ENCODE data around the gene DEAF1. TPM values are rescaled to one million over a fixed set of nuclear protein-coding genes. Genes with fewer than 3 reads are reported as not detected.

Gene DEAF1
- total and polyA plus RNA-seq, 2 of the 13 experiments (the other 11 are each of a cell fraction or from before 2014, with no cell fraction given), result 22.3 to 29.6 TPM

DNA sequence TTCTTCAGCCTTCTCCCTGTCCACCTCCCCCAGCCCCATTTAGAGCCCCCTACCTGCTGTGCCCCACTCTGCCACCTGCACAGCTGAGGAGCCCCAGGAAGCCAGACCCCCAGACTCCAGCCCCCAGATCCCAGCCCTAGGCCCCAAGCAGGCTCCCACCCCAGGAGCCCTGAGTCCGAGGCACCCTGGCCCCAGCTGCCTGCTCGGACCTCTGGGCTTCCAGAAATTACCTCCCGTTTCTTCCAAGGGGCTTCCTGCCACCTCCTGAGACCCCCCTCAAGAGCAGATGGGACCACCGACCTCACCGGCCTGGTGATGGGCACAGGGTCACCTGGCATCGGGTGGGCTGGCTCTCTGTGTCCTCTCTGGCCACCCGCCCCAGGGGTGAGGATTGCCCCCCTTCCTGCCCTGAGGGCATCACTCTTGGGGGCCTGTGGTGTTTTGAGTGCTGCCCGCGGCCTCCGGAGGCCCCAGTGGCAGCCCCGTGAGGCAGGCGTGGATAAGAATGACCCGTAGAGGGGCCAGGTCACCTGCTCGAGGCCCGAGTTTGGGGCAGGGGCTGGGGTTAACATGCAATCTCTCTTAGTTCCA, 34.0 kb upstream of the DEAF1 start (continued):
- TF ChIP-seq, protein P1, sequence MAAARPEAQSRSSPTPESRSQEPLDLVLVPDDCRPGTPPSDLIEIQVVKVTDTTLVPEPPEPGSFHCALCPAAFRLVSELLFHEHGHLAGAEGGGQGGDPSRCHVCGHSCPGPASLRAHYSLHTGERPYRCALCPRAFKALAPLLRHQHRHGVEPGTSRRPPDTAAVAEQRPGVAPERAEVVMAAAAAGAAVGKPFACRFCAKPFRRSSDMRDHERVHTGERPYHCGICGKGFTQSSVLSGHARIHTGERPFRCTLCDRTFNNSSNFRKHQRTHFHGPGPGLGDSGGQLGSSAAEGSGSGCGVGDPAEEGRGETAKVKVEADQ (CRISPR knock-in tag; IDR thresholded peaks at IDR 0.05; ENCODE audit: borderline replicate concordance), result peak; percentile 11; the same call in 1 of the 2 replicates
- no peak; the same call in 1 of the 2 replicates for TF ChIP-seq NR2F6 (IDR thresholded peaks at IDR 0.05)
- TF ChIP-seq NR2F6 (CRISPR knock-in tag; IDR thresholded peaks at IDR 0.05), result peak; percentile 9; the same call in 1 of the 2 replicates
- TF ChIP-seq, protein P2, sequence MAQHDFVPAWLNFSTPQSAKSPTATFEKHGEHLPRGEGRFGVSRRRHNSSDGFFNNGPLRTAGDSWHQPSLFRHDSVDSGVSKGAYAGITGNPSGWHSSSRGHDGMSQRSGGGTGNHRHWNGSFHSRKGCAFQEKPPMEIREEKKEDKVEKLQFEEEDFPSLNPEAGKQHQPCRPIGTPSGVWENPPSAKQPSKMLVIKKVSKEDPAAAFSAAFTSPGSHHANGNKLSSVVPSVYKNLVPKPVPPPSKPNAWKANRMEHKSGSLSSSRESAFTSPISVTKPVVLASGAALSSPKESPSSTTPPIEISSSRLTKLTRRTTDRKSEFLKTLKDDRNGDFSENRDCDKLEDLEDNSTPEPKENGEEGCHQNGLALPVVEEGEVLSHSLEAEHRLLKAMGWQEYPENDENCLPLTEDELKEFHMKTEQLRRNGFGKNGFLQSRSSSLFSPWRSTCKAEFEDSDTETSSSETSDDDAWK (CRISPR knock-in tag; IDR thresholded peaks at IDR 0.05), result no peak
- no peak for TF ChIP-seq RXRA (CRISPR knock-in tag; IDR thresholded peaks at IDR 0.05)

DNA sequence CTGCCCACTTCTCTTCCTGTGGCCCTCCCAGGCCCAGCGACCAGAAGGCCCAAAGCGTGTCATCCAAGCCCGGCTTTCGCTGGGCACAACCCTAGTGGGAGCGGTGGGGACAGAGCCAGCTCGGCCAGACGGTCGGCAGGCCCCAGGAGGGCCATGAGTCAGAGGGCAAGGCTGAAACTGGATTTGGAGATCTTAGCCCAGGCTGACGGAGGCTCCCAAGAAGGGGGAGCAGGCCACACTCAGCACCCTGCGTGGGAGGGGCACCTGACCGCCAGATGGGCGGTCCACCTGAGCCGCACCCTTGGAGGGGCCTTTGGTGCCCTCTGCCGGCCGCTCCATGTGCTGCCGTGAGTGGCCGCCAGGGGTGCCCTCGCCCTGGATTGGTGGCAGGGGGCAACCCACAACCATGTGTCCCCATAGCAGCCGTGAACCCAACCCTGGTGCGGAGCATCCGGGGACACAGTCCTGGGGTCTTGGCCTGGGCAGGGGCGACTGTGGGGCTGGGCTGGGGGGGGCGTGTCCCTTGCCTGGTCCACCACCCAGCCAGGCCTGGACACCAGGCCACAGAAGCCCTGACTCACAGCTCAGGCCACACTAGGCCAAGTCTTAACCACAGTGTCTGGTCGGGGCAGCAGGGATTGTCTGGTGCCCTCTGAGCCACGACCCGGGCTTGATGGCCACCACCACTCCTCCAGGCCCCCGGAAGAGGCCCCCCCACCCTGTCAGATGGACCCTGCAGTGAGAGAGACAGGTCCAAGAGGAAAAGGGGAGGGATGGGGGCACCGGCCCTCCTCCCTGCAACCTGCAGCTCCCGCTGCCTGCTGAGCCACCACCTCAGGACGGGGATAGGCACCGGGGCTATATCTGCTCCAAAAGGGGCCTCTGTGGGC, 33.1 kb upstream of the DEAF1 start:
- DNase-seq (ENCODE audit: low spot score), result peak; percentile 73
- peak; percentile 48 for TF ChIP-seq BHLHE40 (IDR thresholded peaks at IDR 0.05; ENCODE audit: low read length)
- peak; percentile 55; the same call in 1 of the 2 replicates for TF ChIP-seq SSRP1 (CRISPR knock-in tag; IDR thresholded peaks at IDR 0.05)
- TF ChIP-seq, protein P3, sequence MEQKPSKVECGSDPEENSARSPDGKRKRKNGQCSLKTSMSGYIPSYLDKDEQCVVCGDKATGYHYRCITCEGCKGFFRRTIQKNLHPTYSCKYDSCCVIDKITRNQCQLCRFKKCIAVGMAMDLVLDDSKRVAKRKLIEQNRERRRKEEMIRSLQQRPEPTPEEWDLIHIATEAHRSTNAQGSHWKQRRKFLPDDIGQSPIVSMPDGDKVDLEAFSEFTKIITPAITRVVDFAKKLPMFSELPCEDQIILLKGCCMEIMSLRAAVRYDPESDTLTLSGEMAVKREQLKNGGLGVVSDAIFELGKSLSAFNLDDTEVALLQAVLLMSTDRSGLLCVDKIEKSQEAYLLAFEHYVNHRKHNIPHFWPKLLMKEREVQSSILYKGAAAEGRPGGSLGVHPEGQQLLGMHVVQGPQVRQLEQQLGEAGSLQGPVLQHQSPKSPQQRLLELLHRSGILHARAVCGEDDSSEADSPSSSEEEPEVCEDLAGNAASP (CRISPR knock-in tag; IDR thresholded peaks at IDR 0.05; ENCODE audit: borderline replicate concordance), result peak; percentile 77; the same call in 1 of the 2 replicates
- TF ChIP-seq ZNF713 (CRISPR knock-in tag; IDR thresholded peaks at IDR 0.05), result peak; percentile 80; the same call in 1 of the 2 replicates
- TF ChIP-seq IRF2 (CRISPR knock-in tag; IDR thresholded peaks at IDR 0.05), result peak; percentile 83
- 0 out of 2 replicates have a peak, but pooled peaks have one; percentile 17 for TF ChIP-seq HNRNPUL1 (IDR thresholded peaks at IDR 0.05; ENCODE audit: low read depth, low read length)
- TF ChIP-seq KDM4B (CRISPR knock-in tag; IDR thresholded peaks at IDR 0.05), result no peak
- peak; percentile 78 for TF ChIP-seq ZNF501 (CRISPR knock-in tag; IDR thresholded peaks at IDR 0.05)
- peak; percentile 89 for TF ChIP-seq SP5 (CRISPR knock-in tag; IDR thresholded peaks at IDR 0.05; ENCODE audit: borderline replicate concordance, low read depth)
- peak; percentile 87 for TF ChIP-seq ZBTB7B (CRISPR knock-in tag; IDR thresholded peaks at IDR 0.05)
- peak; percentile 76; the same call in 1 of the 2 replicates for TF ChIP-seq MEIS2 (CRISPR knock-in tag; IDR thresholded peaks at IDR 0.05)
- peak; percentile 95 for TF ChIP-seq AGO2 (optimal IDR thresholded peaks at IDR 0.05; ENCODE audit: low read depth, low read length)

More for the DNA sequence above, 33.1 kb upstream of the DEAF1 start:
- CTCF ChIA-PET (ENCODE audit: low intra/inter-chr PET ratio, low total read pairs), result interaction anchor here (0.8 to 2.3 kb wide), 7 partner anchors 19 to 173 kb away, joined by 3 to 20 read pairs (median 7); partner anchors contain the start of genes DEAF1, SLC25A22, TALDO1 and TMEM80
- ATAC-seq, result peak; percentile 80
- Histone ChIP-seq H3K9ac (ENCODE audit: insufficient read depth, low read depth, low read length) (peak overlapping the region; percentile 68), H3K27ac (ENCODE audit: extremely low read length, insufficient read depth, low read length) (peak overlapping the region; percentile 62), H3K79me2 (ENCODE audit: insufficient read depth, low read length) (no peaks in the 10 kb centered on the region), H2AFZ (ENCODE audit: low read length) (no peak overlapping the region), H3K4me1 (ENCODE audit: insufficient read depth, low read length) (peaks cover 38% of the 10 kb centered on the region), H3K4me2 (ENCODE audit: low read depth, low read length) (peak overlapping the region; percentile 81), H4K20me1 (ENCODE audit: insufficient read depth, low read length) (no peaks in the 10 kb centered on the region; the same call in 1 of the 2 replicates), H3K4me3 (replicated peaks in 1 of 3; ENCODE audit: insufficient read depth in 1 of 3, low read depth in 2 of 3, low read length in 3 of 3) (peak overlapping the region; percentile 19 to 70 (median 43); a peak in 3 of 6 replicates), H3K36me3 (replicated peaks in 1 of 2; ENCODE audit: control insufficient read depth in 1 of 2, insufficient read depth in 2 of 2, low read length in 2 of 2) (peaks cover 16 to 28% of the 10 kb centered on the region in 2 experiments), H3K9me3 (ENCODE audit: low read length) (no peaks in the 10 kb centered on the region), H3K27me3 (ENCODE audit: control insufficient read depth in 1 of 2, insufficient read depth in 2 of 2, low read length in 2 of 2) (peaks cover 0 to 3% of the 10 kb centered on the region in 2 experiments; a peak in 1 of 5 replicates)
- BruUV-seq (replicated peaks), result no TSS peak
- WGBS (ENCODE audit: low lambda C conversion rate), result no CpG with 5 or more reads among the region's 31 CpGs
- POLR2A ChIA-PET, result interaction anchor here (1.0 to 12.6 kb wide), 10 partner anchors 11 to 173 kb away, joined by 3 to 203 read pairs (median 5); partner anchors contain the start of genes DEAF1, EPS8L2, RPLP2 and TALDO1
- intact Hi-C loops (cut with micrococcal nuclease; ENCODE audit: unreplicated experiment), result loop anchor here (1.0 to 2.0 kb wide), 3 partner anchors 21 to 35 kb away; partner anchors contain the start of gene EPS8L2
- peak; percentile 37 for FAIRE-seq
- in situ Hi-C loops (cut with HindIII; ENCODE audit: extremely low pct_ligation_motif_present, low pct_unique_long_range_greater_than_20kb), result loop anchor here (5.0 kb wide), 1 partner anchor 71 kb away; no protein-coding TSS in a partner anchor
